GM23338 (cell line): ENCODE data around the gene TAS2R1. TPM values are rescaled to one million over a fixed set of nuclear protein-coding genes. Genes with fewer than 3 reads are reported as not detected.

Experiments used
- ATAC-seq: fragments of 200-7000 bp; cut with Tn5 transposase; 3 replicates; pipeline ENCODE4 v1.9.1; 2020
- DNase-seq: peaks from one replicate; pipeline ENCODE4 v3.0.0-alpha.2; 2015; ENCODE audit warnings: low spot score
- H2AFZ ChIP-seq: fragments of 200-600 bp; sonication (generic); 2 replicates; pipeline ENCODE4 v1.8.0; 2016; ENCODE audit warnings: antibody characterized with exemption, mild to moderate bottlenecking, moderate library complexity
- H3F3A ChIP-seq: fragments of 200-600 bp; sonication (generic); replicated peaks from 2 replicates; pipeline ENCODE4 v1.8.0; 2017; ENCODE audit warnings: antibody characterized with exemption, mixed run types, low read depth
- H3K27ac ChIP-seq: fragments of 200-600 bp; sonication (generic); 2 replicates; pipeline ENCODE4 v1.6.1; 2016; ENCODE audit warnings: low read depth
- H3K27me3 ChIP-seq: fragments of 200-600 bp; sonication (generic); 2 replicates; pipeline ENCODE4 v1.8.0; 2016; ENCODE audit warnings: mild to moderate bottlenecking, mixed run types, moderate library complexity; ENCODE audit not compliant: insufficient read depth
- H3K36me3 ChIP-seq: fragments of 200-600 bp; sonication (generic); 2 replicates; pipeline ENCODE4 v1.8.0; 2016; ENCODE audit warnings: mild to moderate bottlenecking; ENCODE audit not compliant: insufficient read depth
- H3K4me1 ChIP-seq: fragments of 200-600 bp; sonication (generic); 2 replicates; pipeline ENCODE4 v1.8.0; 2016; ENCODE audit warnings: mild to moderate bottlenecking, moderate library complexity; ENCODE audit not compliant: insufficient read depth
- H3K4me2 ChIP-seq: fragments of 200-600 bp; sonication (generic); 2 replicates; pipeline ENCODE4 v1.7.1; 2017; ENCODE audit warnings: mixed run types
- H3K4me3 ChIP-seq: fragments of 200-600 bp; sonication (generic); 2 replicates; pipeline ENCODE4 v1.6.1; 2016; ENCODE audit warnings: mixed run types
- H3K79me2 ChIP-seq: fragments of 200-600 bp; sonication (generic); replicated peaks from 2 replicates; pipeline ENCODE4 v1.8.0; 2017; ENCODE audit warnings: mild to moderate bottlenecking; ENCODE audit not compliant: insufficient read depth
- H3K9me2 ChIP-seq: fragments of 200-600 bp; sonication (generic); 2 replicates; pipeline ENCODE4 v1.8.0; 2017; ENCODE audit not compliant: insufficient read depth
- H4K20me1 ChIP-seq: fragments of 200-600 bp; sonication (generic); replicated peaks from 2 replicates; pipeline ENCODE4 v1.8.0; 2017; ENCODE audit warnings: mild to moderate bottlenecking; ENCODE audit not compliant: insufficient read depth
- H3K27ac Mint-ChIP-seq: 2 replicates; pipeline ENCODE4 v1.8.0; 2020; ENCODE audit warnings: inconsistent platforms, mild to moderate bottlenecking, moderate library complexity, mixed read lengths
- H3K27me3 Mint-ChIP-seq: 3 replicates; pipeline ENCODE4 v1.8.0; 2022; ENCODE audit warnings: low read depth, mild to moderate bottlenecking, moderate library complexity, mixed read lengths, inconsistent platforms; ENCODE audit not compliant: insufficient read depth, poor library complexity
- H3K36me3 Mint-ChIP-seq: 3 replicates; pipeline ENCODE4 v1.8.0; 2021; ENCODE audit warnings: low read depth, mild to moderate bottlenecking, inconsistent platforms, moderate library complexity, mixed read lengths
- H3K4me1 Mint-ChIP-seq: 3 replicates; pipeline ENCODE4 v1.8.0; 2020; ENCODE audit warnings: mild to moderate bottlenecking, inconsistent platforms, mixed read lengths
- H3K4me3 Mint-ChIP-seq: 3 replicates; pipeline ENCODE4 v1.8.0; 2021; ENCODE audit warnings: moderate library complexity, mild to moderate bottlenecking, inconsistent platforms, mixed read lengths
- H3K9me3 Mint-ChIP-seq: 3 replicates; pipeline ENCODE4 v1.8.0; 2020; ENCODE audit warnings: moderate library complexity, mild to moderate bottlenecking, inconsistent platforms, mixed read lengths
- CREB1 ChIP-seq: fragments of 250-450 bp; sonication (Bioruptor Pico); IDR thresholded peaks from 2 replicates; pipeline ENCODE4 v1.5.0; 2020; ENCODE audit warnings: low read depth, mild to moderate bottlenecking, moderate library complexity
- ETS1 ChIP-seq: IDR thresholded peaks from 2 replicates; pipeline ENCODE4 v1.6.1; 2016; ENCODE audit warnings: antibody characterized with exemption
- NANOG ChIP-seq: IDR thresholded peaks from 2 replicates; pipeline ENCODE4 v1.6.1; 2016; ENCODE audit warnings: antibody characterized with exemption, borderline replicate concordance
- POLR2AphosphoS5 ChIP-seq: IDR thresholded peaks from 2 replicates; pipeline ENCODE4 v1.6.1; 2016; ENCODE audit warnings: antibody characterized with exemption, low read depth
- REST ChIP-seq: IDR thresholded peaks from one replicate; pipeline ENCODE4 v1.6.1; 2018; ENCODE audit warnings: antibody characterized with exemption; ENCODE audit not compliant: unreplicated experiment
- STAT1 ChIP-seq: IDR thresholded peaks from one replicate; pipeline ENCODE4 v1.6.1; 2016; ENCODE audit warnings: antibody characterized with exemption; ENCODE audit not compliant: unreplicated experiment
- ZNF114 ChIP-seq: fragments of 250-450 bp; sonication (Bioruptor Pico); IDR thresholded peaks from 2 replicates; pipeline ENCODE4 v1.5.0; 2020; ENCODE audit warnings: mild to moderate bottlenecking, moderate library complexity
- ZNF331 ChIP-seq: fragments of 250-450 bp; sonication (Bioruptor Pico); IDR thresholded peaks from 2 replicates; pipeline ENCODE4 v1.5.0; 2020; ENCODE audit warnings: low read depth, mild to moderate bottlenecking, moderate library complexity
- ZNF462 ChIP-seq: fragments of 250-450 bp; sonication (Bioruptor Pico); IDR thresholded peaks from 2 replicates; pipeline ENCODE4 v1.5.0; 2020; ENCODE audit warnings: mild to moderate bottlenecking, moderate library complexity
- polyA plus RNA-seq: library from polyadenylated mRNA; unstranded; fragments of >200 nt; fragmentation: Nextera tagmentation; extraction: Ambion mirVana; gene quantifications from 2 replicates; pipeline ENCODE4 v1.2.1, GENCODE V29; 2016
- total RNA-seq: library from RNA; depleted of rRNA; stranded (reverse); fragments of >200 nt; shearing (Covaris generic); gene quantifications from 2 replicates; pipeline ENCODE4 v1.2.3, GENCODE V29; 2014

Gene TAS2R1
- total and polyA plus RNA-seq, 2 experiments from 2014 or later: 0.19 TPM; not detected in 1

GRCh38 chr5:9657819-9658218 is 27.7 kb upstream of the TAS2R1 start:
- Mint-ChIP-seq H3K36me3 (no peaks in the 10 kb centered on the region), H3K27ac (no peak overlapping the region), H3K4me3 (no peak overlapping the region), H3K27me3 (no peaks in the 10 kb centered on the region), H3K9me3 (no peaks in the 10 kb centered on the region), H3K4me1 (no peaks in the 10 kb centered on the region)
- H3K4me2 ChIP-seq: no peak overlapping the region
- H3F3A ChIP-seq: no peaks in the 10 kb centered on the region
- H3K27ac ChIP-seq: no peak overlapping the region
- no peaks in the 10 kb centered on the region for H3K79me2 ChIP-seq
- no peak for DNase-seq
- no peak overlapping the region for H2AFZ ChIP-seq
- no peaks in the 10 kb centered on the region for H3K36me3 ChIP-seq
- no peaks in the 10 kb centered on the region for H3K9me2 ChIP-seq
- no peak overlapping the region for H3K4me3 ChIP-seq
- ATAC-seq: no peak
- H3K4me1 ChIP-seq: no peaks in the 10 kb centered on the region
- H3K27me3 ChIP-seq: no peaks in the 10 kb centered on the region
- H4K20me1 ChIP-seq: no peaks in the 10 kb centered on the region
- TF ChIP-seq ZNF331 (CRISPR knock-in tag) (no peak), ZNF114 (CRISPR knock-in tag) (no peak), STAT1 (no peak), NANOG (no peak), ZNF462 (CRISPR knock-in tag) (no peak), CREB1 (CRISPR knock-in tag) (no peak), REST (no peak), ETS1 (no peak), POLR2AphosphoS5 (no peak)
